ENCODE measurements around the gene ASPHD1. TPM values are rescaled to one million over a fixed set of nuclear protein-coding genes. Genes with fewer than 3 reads are reported as not detected.

Gene ASPHD1
- total RNA-seq, 1 donor from 2014 or later: 3.2 TPM

DNA sequence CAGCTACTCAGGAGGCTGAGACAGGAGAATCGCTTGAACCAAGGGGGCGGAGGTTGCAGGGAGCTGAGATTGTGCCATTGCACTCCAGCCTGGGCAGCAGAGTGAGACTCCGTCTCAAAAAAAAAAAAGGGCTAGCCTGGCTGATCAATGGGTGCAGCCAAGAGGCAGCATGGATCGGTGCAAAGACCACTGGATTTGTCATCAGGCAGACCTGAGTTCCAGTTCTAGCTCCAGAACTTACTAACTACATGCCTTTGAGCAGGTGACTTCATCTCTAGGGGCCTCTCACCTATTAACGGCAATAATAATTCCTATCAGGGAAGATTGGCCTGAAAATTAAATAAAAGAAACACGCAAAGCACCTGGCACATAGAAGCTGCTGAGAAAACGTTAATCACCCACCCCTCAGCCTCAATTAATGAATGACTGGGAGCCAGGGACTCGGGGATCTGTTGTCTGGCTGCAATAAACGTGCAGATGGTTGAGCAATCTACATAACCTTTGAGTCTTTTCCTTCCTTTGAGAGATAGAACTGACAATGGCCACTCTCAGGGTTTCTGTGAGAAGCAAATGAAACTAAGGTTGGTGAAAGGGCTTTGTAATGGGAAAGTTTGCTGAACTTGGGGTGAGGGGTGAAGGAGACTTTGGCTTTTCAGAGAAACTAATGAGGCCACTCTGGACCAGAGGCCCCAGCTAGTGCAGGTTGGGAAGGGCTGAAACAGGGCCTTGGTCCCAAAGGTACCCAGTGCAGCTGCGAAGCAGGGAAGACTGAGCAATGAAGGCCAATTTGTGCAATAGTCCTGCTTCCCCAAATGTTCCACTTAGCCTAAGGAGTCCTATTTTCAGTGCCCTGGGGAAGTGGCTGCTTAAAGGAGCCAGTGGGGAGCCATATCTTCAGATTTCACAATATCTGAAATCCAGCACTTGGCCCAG, 8.5 kb upstream of the ASPHD1 start:
- H3K4me1 Mint-ChIP-seq (ENCODE audit: low read depth): no peaks in the 10 kb centered on the region

DNA sequence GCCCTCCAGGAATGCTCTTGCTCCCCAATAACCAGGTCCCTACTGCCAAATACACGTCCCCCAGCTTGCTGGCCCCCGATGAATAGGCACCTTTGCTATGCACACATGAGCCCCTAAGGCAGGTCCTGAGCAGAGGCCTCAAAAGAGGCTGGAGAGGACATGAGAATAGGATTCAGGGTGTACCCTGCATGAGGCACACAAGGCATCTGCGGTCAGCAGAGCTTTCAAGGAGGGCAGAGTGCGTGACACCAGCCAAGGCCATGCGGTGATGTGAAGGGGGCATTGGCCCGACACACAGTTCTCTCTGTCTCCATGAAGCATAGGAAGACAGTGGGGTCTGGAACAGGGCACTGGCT, 7.9 kb upstream of the ASPHD1 start:
- no peaks in the 10 kb centered on the region for H3K9me3 Mint-ChIP-seq (ENCODE audit: low read depth)
- DNase-seq (ENCODE audit: low spot score): no peak
- no peaks in the 10 kb centered on the region for H3K36me3 Mint-ChIP-seq (ENCODE audit: low read depth)
- H3K27me3 Mint-ChIP-seq (ENCODE audit: low read depth): peaks cover 3% of the 10 kb centered on the region
- no peak overlapping the region for H3K4me3 Mint-ChIP-seq (ENCODE audit: unreplicated experiment)
- H3K27ac Mint-ChIP-seq (ENCODE audit: unreplicated experiment): no peak overlapping the region
- TF ChIP-seq, protein P1, sequence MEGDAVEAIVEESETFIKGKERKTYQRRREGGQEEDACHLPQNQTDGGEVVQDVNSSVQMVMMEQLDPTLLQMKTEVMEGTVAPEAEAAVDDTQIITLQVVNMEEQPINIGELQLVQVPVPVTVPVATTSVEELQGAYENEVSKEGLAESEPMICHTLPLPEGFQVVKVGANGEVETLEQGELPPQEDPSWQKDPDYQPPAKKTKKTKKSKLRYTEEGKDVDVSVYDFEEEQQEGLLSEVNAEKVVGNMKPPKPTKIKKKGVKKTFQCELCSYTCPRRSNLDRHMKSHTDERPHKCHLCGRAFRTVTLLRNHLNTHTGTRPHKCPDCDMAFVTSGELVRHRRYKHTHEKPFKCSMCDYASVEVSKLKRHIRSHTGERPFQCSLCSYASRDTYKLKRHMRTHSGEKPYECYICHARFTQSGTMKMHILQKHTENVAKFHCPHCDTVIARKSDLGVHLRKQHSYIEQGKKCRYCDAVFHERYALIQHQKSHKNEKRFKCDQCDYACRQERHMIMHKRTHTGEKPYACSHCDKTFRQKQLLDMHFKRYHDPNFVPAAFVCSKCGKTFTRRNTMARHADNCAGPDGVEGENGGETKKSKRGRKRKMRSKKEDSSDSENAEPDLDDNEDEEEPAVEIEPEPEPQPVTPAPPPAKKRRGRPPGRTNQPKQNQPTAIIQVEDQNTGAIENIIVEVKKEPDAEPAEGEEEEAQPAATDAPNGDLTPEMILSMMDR (IDR thresholded peaks at IDR 0.05): no peak
- no peaks in the 10 kb centered on the region for H3K4me1 Mint-ChIP-seq (ENCODE audit: low read depth)

More for the DNA sequence above, 8.5 kb upstream of the ASPHD1 start:
- Mint-ChIP-seq H3K36me3 (ENCODE audit: low read depth) (no peaks in the 10 kb centered on the region), H3K27me3 (ENCODE audit: low read depth) (no peaks in the 10 kb centered on the region), H3K27ac (ENCODE audit: unreplicated experiment) (no peak overlapping the region), H3K9me3 (ENCODE audit: low read depth) (no peaks in the 10 kb centered on the region), H3K4me3 (ENCODE audit: unreplicated experiment) (no peak overlapping the region)
- no peak for DNase-seq (ENCODE audit: low spot score)
- TF ChIP-seq, protein P1 (IDR thresholded peaks at IDR 0.05): no peak

DNA sequence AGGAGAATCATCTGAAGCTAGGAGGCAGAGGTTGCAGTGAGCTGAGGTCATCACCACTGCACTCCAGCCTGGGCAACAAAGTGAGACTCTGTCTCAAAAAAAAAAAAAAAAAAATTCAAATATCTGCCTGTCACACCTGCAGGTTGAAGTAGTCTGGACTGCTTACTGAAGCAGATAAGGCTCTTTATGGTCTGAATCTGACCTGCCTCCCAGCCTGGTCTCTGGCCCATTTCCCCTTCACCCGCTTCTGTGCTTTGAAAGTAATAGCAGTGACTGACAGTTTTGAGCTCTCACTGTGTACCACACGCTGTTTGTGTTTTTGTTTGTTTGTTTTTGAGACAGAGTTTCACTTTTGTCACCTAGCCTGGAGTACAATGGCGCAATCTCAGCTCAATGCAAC, 6.7 kb upstream of the ASPHD1 start:
- Mint-ChIP-seq H3K27me3 (ENCODE audit: low read depth) (peaks cover 14% of the 10 kb centered on the region), H3K9me3 (ENCODE audit: low read depth) (no peaks in the 10 kb centered on the region), H3K27ac (ENCODE audit: unreplicated experiment) (no peak overlapping the region), H3K36me3 (ENCODE audit: low read depth) (no peaks in the 10 kb centered on the region), H3K4me3 (ENCODE audit: unreplicated experiment) (no peak overlapping the region), H3K4me1 (ENCODE audit: low read depth) (peaks cover 3% of the 10 kb centered on the region)
- TF ChIP-seq, protein P1 (IDR thresholded peaks at IDR 0.05): no peak
- no peak for DNase-seq (ENCODE audit: low spot score)

DNA sequence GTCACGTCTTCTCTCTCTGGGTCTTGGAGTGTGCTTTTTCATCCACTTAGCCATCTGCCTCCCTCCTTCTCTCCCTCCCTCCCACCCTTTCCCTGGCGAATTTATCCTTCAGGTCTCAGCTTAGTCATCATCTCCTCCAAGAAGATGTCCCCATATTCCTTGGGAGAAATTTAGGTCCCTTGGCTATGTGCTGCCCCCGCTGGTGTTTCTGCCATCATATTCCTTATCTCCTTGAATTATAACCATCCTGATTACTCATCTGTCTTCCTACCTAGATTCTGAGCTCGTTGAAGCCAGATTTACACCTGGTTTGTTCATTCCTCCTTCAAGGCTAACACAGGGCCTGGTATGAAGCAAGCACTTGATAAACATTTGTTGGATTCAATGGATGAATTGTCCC, 5.9 kb upstream of the ASPHD1 start:
- TF ChIP-seq, protein P1 (IDR thresholded peaks at IDR 0.05): no peak
- no peak overlapping the region for H3K27ac Mint-ChIP-seq (ENCODE audit: unreplicated experiment)
- peaks cover 5% of the 10 kb centered on the region for H3K4me1 Mint-ChIP-seq (ENCODE audit: low read depth)
- peaks cover 19% of the 10 kb centered on the region for H3K27me3 Mint-ChIP-seq (ENCODE audit: low read depth)
- H3K36me3 Mint-ChIP-seq (ENCODE audit: low read depth): no peaks in the 10 kb centered on the region
- no peak overlapping the region for H3K4me3 Mint-ChIP-seq (ENCODE audit: unreplicated experiment)
- no peak for DNase-seq (ENCODE audit: low spot score)
- no peaks in the 10 kb centered on the region for H3K9me3 Mint-ChIP-seq (ENCODE audit: low read depth)

DNA sequence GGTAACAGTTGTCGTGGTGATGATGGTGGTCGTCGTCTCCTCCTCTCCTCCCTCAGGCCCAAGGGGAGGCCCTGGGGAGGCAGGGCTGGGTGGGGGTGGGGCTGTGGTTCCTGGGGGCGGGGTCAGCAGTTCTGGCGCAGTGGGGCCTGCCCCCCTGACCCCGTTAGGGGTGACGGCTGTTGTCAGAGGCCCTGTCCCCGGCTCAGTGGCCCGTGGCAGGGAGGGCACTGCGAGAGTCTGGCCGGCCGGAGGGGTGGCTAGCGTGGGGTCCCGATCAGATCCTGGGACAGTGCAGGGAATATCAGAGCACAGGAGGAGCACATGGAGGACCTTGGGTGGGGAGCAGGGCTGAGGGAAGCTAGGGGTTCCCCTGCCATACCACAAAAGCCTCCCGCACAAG, 3.4 kb upstream of the ASPHD1 start:
- Mint-ChIP-seq H3K9me3 (ENCODE audit: low read depth) (no peaks in the 10 kb centered on the region), H3K4me1 (ENCODE audit: low read depth) (peaks cover 13% of the 10 kb centered on the region), H3K4me3 (ENCODE audit: unreplicated experiment) (no peak overlapping the region), H3K27me3 (ENCODE audit: low read depth) (peaks cover 19% of the 10 kb centered on the region), H3K27ac (ENCODE audit: unreplicated experiment) (no peak overlapping the region), H3K36me3 (ENCODE audit: low read depth) (no peaks in the 10 kb centered on the region)
- no peak for DNase-seq (ENCODE audit: low spot score)
- TF ChIP-seq, protein P1 (IDR thresholded peaks at IDR 0.05): no peak

All from chondrocyte (in vitro differentiated cells).